ENCODE measurements around the gene CHST9. TPM values are rescaled to one million over a fixed set of nuclear protein-coding genes. Genes with fewer than 3 reads are reported as not detected.
"Not testable (repeated sequence)": the region's sequence is repeated elsewhere in the genome, so short reads cannot be mapped to it uniquely, and the experiment has no call there.

Gene CHST9
- total and polyA plus RNA-seq, 12 donors, result 0.03 to 2.2 (median 0.13) TPM; not detected in 2

GRCh38 chr18:26940744-26941398, 244.2 kb downstream of the CHST9 start:
- TF ChIP-seq POLR2A (IDR thresholded peaks at IDR 0.05) (no peak), CTCF (IDR thresholded peaks at IDR 0.05) (no peak)
- Histone ChIP-seq H3K36me3 (replicated peaks in 1 of 2) (no peaks in the 10 kb centered on the region), H3K4me3 (no peak overlapping the region), H3K27me3 (no peaks in the 10 kb centered on the region), H3K4me1 (replicated peaks in 1 of 2) (no peaks in the 10 kb centered on the region), H3K27ac (no peak overlapping the region), H3K9me3 (replicated peaks in 1 of 3) (no peaks in the 10 kb centered on the region)
- no peak for DNase-seq
- intact Hi-C loops (cut with DNase I), result no loop called here
- WGBS, 4 donors, result 85 to 94% (median 85%) methylated on average over 5 of the region's 5 CpGs

- peaks cover 0 to 3% of the 10 kb centered on the region in 2 donors for H3K4me1 ChIP-seq (replicated peaks in 1 of 2)
- no peak for TF ChIP-seq CTCF (IDR thresholded peaks at IDR 0.05)
- no peak for TF ChIP-seq POLR2A (IDR thresholded peaks at IDR 0.05)
- H3K27ac ChIP-seq, result no peak overlapping the region
- 69 to 81% (median 72%) methylated on average over 2 of the region's 2 CpGs for WGBS, 4 donors
- H3K4me3 ChIP-seq, result no peak overlapping the region
- no peaks in the 10 kb centered on the region for H3K36me3 ChIP-seq (replicated peaks in 1 of 2)
- H3K9me3 ChIP-seq (replicated peaks in 1 of 3), result no peaks in the 10 kb centered on the region
- DNase-seq, result no peak
- H3K27me3 ChIP-seq, result no peaks in the 10 kb centered on the region
- intact Hi-C loops (cut with DNase I), result no loop called here
These were observed 253.4 kb downstream of the CHST9 start for GRCh38 chr18:26931659-26932058.

GRCh38 chr18:26930630-26931029, 254.5 kb downstream of the CHST9 start:
- WGBS, 4 donors, result 0 to 100% (median 0%) methylated on average over 1 of the region's 1 CpG
- intact Hi-C loops (cut with DNase I), result no loop called here
- no peak for TF ChIP-seq POLR2A (IDR thresholded peaks at IDR 0.05)
- no peak for TF ChIP-seq CTCF (IDR thresholded peaks at IDR 0.05)
- Histone ChIP-seq H3K4me3 (no peak overlapping the region), H3K36me3 (replicated peaks in 1 of 2) (no peaks in the 10 kb centered on the region), H3K4me1 (replicated peaks in 1 of 2) (peaks cover 6 to 10% of the 10 kb centered on the region in 2 donors), H3K27me3 (no peaks in the 10 kb centered on the region), H3K27ac (no peak overlapping the region), H3K9me3 (replicated peaks in 1 of 3) (no peaks in the 10 kb centered on the region)
- DNase-seq, result no peak

- H3K36me3 ChIP-seq (replicated peaks in 1 of 2), result no peaks in the 10 kb centered on the region
- DNase-seq, result no peak
- no peak overlapping the region for H3K27ac ChIP-seq
- H3K27me3 ChIP-seq, result no peaks in the 10 kb centered on the region
- peaks cover 6 to 10% of the 10 kb centered on the region in 2 donors for H3K4me1 ChIP-seq (replicated peaks in 1 of 2)
- no peak for TF ChIP-seq POLR2A (IDR thresholded peaks at IDR 0.05)
- no peak for TF ChIP-seq CTCF (IDR thresholded peaks at IDR 0.05)
- 69 to 84% (median 75%) methylated on average over 3 of the region's 3 CpGs for WGBS, 4 donors
- intact Hi-C loops (cut with DNase I), result no loop called here
- no peak overlapping the region for H3K4me3 ChIP-seq
- no peaks in the 10 kb centered on the region for H3K9me3 ChIP-seq (replicated peaks in 1 of 3)
These were observed 256.3 kb downstream of the CHST9 start for GRCh38 chr18:26928670-26929313.

- H3K9me3 ChIP-seq (replicated peaks in 1 of 3); H3K27ac ChIP-seq; DNase-seq; intact Hi-C loops (cut with DNase I); H3K36me3 ChIP-seq (replicated peaks in 1 of 2); H3K4me3 ChIP-seq; H3K27me3 ChIP-seq: not testable (repeated sequence)
- 51 to 78% (median 58%) methylated on average over 8 of the region's 8 CpGs for WGBS, 4 donors
- peaks cover 6 to 10% of the 10 kb centered on the region in 2 donors for H3K4me1 ChIP-seq (replicated peaks in 1 of 2)
These were observed 257.3 kb downstream of the CHST9 start for GRCh38 chr18:26927822-26928221.

Data from adrenal gland (tissue), 12 donors.